Neural progenitor cell (in vitro differentiated cells): ENCODE measurements around the gene ZBED4. TPM values are rescaled to one million over a fixed set of nuclear protein-coding genes. Genes with fewer than 3 reads are reported as not detected.

Experiments
- DNase-seq: peaks from one replicate; pipeline ENCODE4 v3.0.0-alpha.2; 2016; ENCODE audit warnings: low spot score
- H2AFZ ChIP-seq: fragments of 200-600 bp; sonication (generic); replicated peaks from 2 replicates; pipeline ENCODE4 v1.6.1; 2016; ENCODE audit warnings: antibody characterized with exemption
- H3F3A ChIP-seq: fragments of 200-600 bp; sonication (generic); 2 replicates; pipeline ENCODE4 v1.6.1; 2016; ENCODE audit warnings: antibody characterized with exemption, low read depth
- H3K27ac ChIP-seq: fragments of 200-600 bp; sonication (generic); 2 replicates; pipeline ENCODE4 v1.5.1; 2016; ENCODE audit warnings: mild to moderate bottlenecking
- H3K27me3 ChIP-seq: fragments of 200-600 bp; sonication (generic); 2 replicates; pipeline ENCODE4 v1.6.1; 2016; ENCODE audit warnings: mild to moderate bottlenecking, moderate library complexity
- H3K36me3 ChIP-seq: fragments of 200-600 bp; sonication (generic); 2 replicates; pipeline ENCODE4 v1.5.1; 2016
- H3K4me1 ChIP-seq: fragments of 200-600 bp; sonication (generic); 2 replicates; pipeline ENCODE4 v1.6.1; 2016; ENCODE audit warnings: mixed run types
- H3K4me2 ChIP-seq: fragments of 200-600 bp; sonication (generic); 2 replicates; pipeline ENCODE4 v1.6.1; 2016
- H3K4me3 ChIP-seq: fragments of 200-600 bp; sonication (generic); 2 replicates; pipeline ENCODE4 v1.5.1; 2016
- H3K79me2 ChIP-seq: fragments of 200-600 bp; sonication (generic); 2 replicates; pipeline ENCODE4 v1.6.1; 2016; ENCODE audit warnings: low read depth
- H3K9ac ChIP-seq: fragments of 200-600 bp; sonication (generic); 2 replicates; pipeline ENCODE4 v1.6.1; 2016
- H3K9me3 ChIP-seq: fragments of 200-600 bp; sonication (generic); 2 replicates; pipeline ENCODE4 v1.5.1; 2016; ENCODE audit warnings: low read depth
- H4K20me1 ChIP-seq: fragments of 200-600 bp; sonication (generic); 2 replicates; pipeline ENCODE4 v1.6.1; 2016; ENCODE audit warnings: low read depth
- H3K27ac Mint-ChIP-seq: 3 replicates; pipeline ENCODE4 v1.8.0; 2021; ENCODE audit warnings: mixed read lengths
- H3K27me3 Mint-ChIP-seq: 2 replicates; pipeline ENCODE4 v1.8.0; 2022; ENCODE audit warnings: low read depth, mild to moderate bottlenecking, inconsistent platforms, moderate library complexity, mixed read lengths; ENCODE audit not compliant: insufficient read depth
- H3K36me3 Mint-ChIP-seq: 3 replicates; pipeline ENCODE4 v1.8.0; 2021; ENCODE audit warnings: mixed read lengths
- H3K4me1 Mint-ChIP-seq: 3 replicates; pipeline ENCODE4 v1.8.0; 2021; ENCODE audit warnings: mixed read lengths
- H3K4me3 Mint-ChIP-seq: 3 replicates; pipeline ENCODE4 v1.8.0; 2021; ENCODE audit warnings: mild to moderate bottlenecking, moderate library complexity, mixed read lengths
- H3K9me3 Mint-ChIP-seq: 3 replicates; pipeline ENCODE4 v1.8.0; 2020; ENCODE audit warnings: mixed read lengths
- EZH2 ChIP-seq: fragments of 200-600 bp; sonication (generic); IDR thresholded peaks from 2 replicates; pipeline ENCODE4 v1.6.1; 2017; ENCODE audit warnings: antibody characterized with exemption, mild to moderate bottlenecking, moderate library complexity
- EZH2phosphoT487 ChIP-seq: fragments of 200-600 bp; sonication (generic); IDR thresholded peaks from 2 replicates; pipeline ENCODE4 v1.6.1; 2017; ENCODE audit warnings: antibody characterized with exemption
- total RNA-seq: library from RNA; depleted of rRNA; stranded (reverse); fragments of >200 nt; gene quantifications from 2 replicates; pipeline ENCODE4 v1.2.3, GENCODE V29; 2015; ENCODE audit warnings: low replicate concordance
- TF ChIP-seq, protein P1 (sequence below): fragments of 200-600 bp; sonication (generic); IDR thresholded peaks from 2 replicates; pipeline ENCODE4 v1.5.1; 2017; ENCODE audit warnings: antibody characterized with exemption, mild to moderate bottlenecking

The ZBED4 gene
- total RNA-seq, 1 donor from 2014 or later = 23.1 TPM

DNA sequence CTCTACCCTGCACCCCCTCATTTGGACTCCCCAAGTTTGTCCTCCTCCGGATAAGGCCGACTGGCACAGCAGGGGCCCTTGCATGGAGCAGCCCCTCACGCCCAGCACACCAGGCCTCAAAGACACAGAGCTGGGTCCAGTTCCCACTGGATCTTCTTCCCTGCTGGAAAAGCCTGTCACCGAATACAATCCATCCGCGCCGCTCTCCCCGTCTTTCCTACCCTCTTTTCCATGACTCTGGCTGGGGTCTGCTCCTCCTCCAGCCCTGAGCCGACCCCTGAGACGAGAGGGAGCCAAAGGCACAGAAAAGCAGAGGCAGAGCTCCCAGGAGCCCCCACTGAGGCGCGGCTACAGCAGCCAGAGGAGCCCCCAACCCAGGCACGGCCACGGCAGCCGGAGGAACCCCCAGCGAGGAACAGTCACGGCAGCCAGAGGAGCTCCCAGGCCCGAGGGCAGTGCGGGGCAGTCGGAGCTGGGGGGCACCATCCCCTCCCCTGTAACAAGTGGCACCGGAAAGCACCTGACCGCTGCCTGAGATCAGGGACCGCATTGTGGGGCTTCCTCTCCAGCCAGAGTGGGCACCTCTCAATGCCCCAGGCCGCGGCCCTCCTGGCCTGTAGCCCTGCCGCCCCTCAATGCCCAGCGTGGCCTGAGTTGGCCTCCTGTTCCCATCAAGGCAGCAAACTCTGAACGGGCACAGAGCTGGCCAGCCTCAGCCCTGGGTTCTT lies 52.6 kb downstream of the ZBED4 start:
- Histone ChIP-seq H3F3A (peaks cover 19% of the 10 kb centered on the region), H4K20me1 (no peaks in the 10 kb centered on the region), H3K4me1 (no peaks in the 10 kb centered on the region), H3K4me2 (no peak overlapping the region), H3K27ac (no peak overlapping the region), H3K9me3 (no peaks in the 10 kb centered on the region), H3K27me3 (no peaks in the 10 kb centered on the region), H3K79me2 (no peaks in the 10 kb centered on the region), H3K36me3 (no peaks in the 10 kb centered on the region), H3K9ac (no peak overlapping the region), H3K4me3 (no peak overlapping the region), H2AFZ (no peak overlapping the region)
- peaks cover 24% of the 10 kb centered on the region for H3K36me3 Mint-ChIP-seq
- peaks cover 3% of the 10 kb centered on the region for H3K4me1 Mint-ChIP-seq
- DNase-seq = no peak
- peaks cover 17% of the 10 kb centered on the region for H3K27me3 Mint-ChIP-seq
- no peak for TF ChIP-seq EZH2
- no peak for TF ChIP-seq EZH2phosphoT487
- TF ChIP-seq, protein P1, sequence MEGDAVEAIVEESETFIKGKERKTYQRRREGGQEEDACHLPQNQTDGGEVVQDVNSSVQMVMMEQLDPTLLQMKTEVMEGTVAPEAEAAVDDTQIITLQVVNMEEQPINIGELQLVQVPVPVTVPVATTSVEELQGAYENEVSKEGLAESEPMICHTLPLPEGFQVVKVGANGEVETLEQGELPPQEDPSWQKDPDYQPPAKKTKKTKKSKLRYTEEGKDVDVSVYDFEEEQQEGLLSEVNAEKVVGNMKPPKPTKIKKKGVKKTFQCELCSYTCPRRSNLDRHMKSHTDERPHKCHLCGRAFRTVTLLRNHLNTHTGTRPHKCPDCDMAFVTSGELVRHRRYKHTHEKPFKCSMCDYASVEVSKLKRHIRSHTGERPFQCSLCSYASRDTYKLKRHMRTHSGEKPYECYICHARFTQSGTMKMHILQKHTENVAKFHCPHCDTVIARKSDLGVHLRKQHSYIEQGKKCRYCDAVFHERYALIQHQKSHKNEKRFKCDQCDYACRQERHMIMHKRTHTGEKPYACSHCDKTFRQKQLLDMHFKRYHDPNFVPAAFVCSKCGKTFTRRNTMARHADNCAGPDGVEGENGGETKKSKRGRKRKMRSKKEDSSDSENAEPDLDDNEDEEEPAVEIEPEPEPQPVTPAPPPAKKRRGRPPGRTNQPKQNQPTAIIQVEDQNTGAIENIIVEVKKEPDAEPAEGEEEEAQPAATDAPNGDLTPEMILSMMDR = no peak
- H3K9me3 Mint-ChIP-seq = no peaks in the 10 kb centered on the region
- no peak overlapping the region for H3K4me3 Mint-ChIP-seq
- no peak overlapping the region for H3K27ac Mint-ChIP-seq

- TF ChIP-seq, protein P1 = no peak
- no peak for TF ChIP-seq EZH2phosphoT487
- no peak for TF ChIP-seq EZH2
- Histone ChIP-seq H3K27ac (no peak overlapping the region), H2AFZ (no peak overlapping the region), H4K20me1 (no peaks in the 10 kb centered on the region), H3K27me3 (no peaks in the 10 kb centered on the region), H3K9ac (no peak overlapping the region), H3K4me3 (no peak overlapping the region), H3K4me1 (no peaks in the 10 kb centered on the region), H3F3A (peaks cover 13% of the 10 kb centered on the region), H3K4me2 (no peak overlapping the region), H3K79me2 (no peaks in the 10 kb centered on the region), H3K9me3 (no peaks in the 10 kb centered on the region), H3K36me3 (no peaks in the 10 kb centered on the region)
- H3K27me3 Mint-ChIP-seq = peaks cover 14% of the 10 kb centered on the region
- no peaks in the 10 kb centered on the region for H3K9me3 Mint-ChIP-seq
- H3K4me1 Mint-ChIP-seq = peaks cover 3% of the 10 kb centered on the region
- no peak overlapping the region for H3K4me3 Mint-ChIP-seq
- DNase-seq = no peak
- H3K36me3 Mint-ChIP-seq = peaks cover 18% of the 10 kb centered on the region
- no peak overlapping the region for H3K27ac Mint-ChIP-seq
Observed at GRCh38 chr22:49906799-49907290, 53.2 kb downstream of the ZBED4 start.

GRCh38 chr22:49907807-49908206 lies 54.2 kb downstream of the ZBED4 start:
- Mint-ChIP-seq H3K4me1 (peaks cover 3% of the 10 kb centered on the region), H3K9me3 (no peaks in the 10 kb centered on the region), H3K27ac (no peak overlapping the region), H3K27me3 (peaks cover 14% of the 10 kb centered on the region), H3K36me3 (peaks cover 14% of the 10 kb centered on the region), H3K4me3 (peak overlapping the region; percentile 46)
- H2AFZ ChIP-seq = no peak overlapping the region
- no peaks in the 10 kb centered on the region for H4K20me1 ChIP-seq
- no peaks in the 10 kb centered on the region for H3K4me1 ChIP-seq
- no peaks in the 10 kb centered on the region for H3K9me3 ChIP-seq
- TF ChIP-seq EZH2phosphoT487 = no peak
- no peak for TF ChIP-seq EZH2
- TF ChIP-seq, protein P1 = no peak
- no peak overlapping the region for H3K4me2 ChIP-seq
- H3K27me3 ChIP-seq = no peaks in the 10 kb centered on the region
- no peak overlapping the region for H3K4me3 ChIP-seq
- H3F3A ChIP-seq = peaks cover 4% of the 10 kb centered on the region
- H3K9ac ChIP-seq = no peak overlapping the region
- no peaks in the 10 kb centered on the region for H3K36me3 ChIP-seq
- H3K79me2 ChIP-seq = no peaks in the 10 kb centered on the region
- DNase-seq = no peak
- no peak overlapping the region for H3K27ac ChIP-seq
